Nephron progenitor cell (in vitro differentiated cells): Measurements from ENCODE around the gene SPAG9.

Experiments used
- DNase-seq: peaks from one replicate; pipeline ENCODE4 v3.0.0; 2021
- H3K27ac Mint-ChIP-seq: 2 replicates; pipeline ENCODE4 v1.8.0; 2021; ENCODE audit warnings: mild to moderate bottlenecking, moderate library complexity, mixed read lengths
- H3K27me3 Mint-ChIP-seq: 2 replicates; pipeline ENCODE4 v1.8.0; 2021; ENCODE audit warnings: mild to moderate bottlenecking, low read depth, mixed read lengths; ENCODE audit not compliant: poor library complexity
- H3K36me3 Mint-ChIP-seq: 2 replicates; pipeline ENCODE4 v1.8.0; 2021; ENCODE audit warnings: low read depth, mixed read lengths
- H3K4me1 Mint-ChIP-seq: 2 replicates; pipeline ENCODE4 v1.8.0; 2021; ENCODE audit warnings: mixed read lengths
- H3K4me3 Mint-ChIP-seq: 2 replicates; pipeline ENCODE4 v1.8.0; 2021; ENCODE audit warnings: mild to moderate bottlenecking, moderate library complexity, mixed read lengths
- H3K9me3 Mint-ChIP-seq: 2 replicates; pipeline ENCODE4 v1.8.0; 2021; ENCODE audit warnings: mild to moderate bottlenecking, moderate library complexity, mixed read lengths
- TF ChIP-seq, protein P1 (sequence below): fragments of 200-600 bp; sonication (generic); IDR thresholded peaks from 2 replicates; pipeline ENCODE4 v1.5.0; 2021; ENCODE audit warnings: antibody characterized with exemption

Gene SPAG9

DNA sequence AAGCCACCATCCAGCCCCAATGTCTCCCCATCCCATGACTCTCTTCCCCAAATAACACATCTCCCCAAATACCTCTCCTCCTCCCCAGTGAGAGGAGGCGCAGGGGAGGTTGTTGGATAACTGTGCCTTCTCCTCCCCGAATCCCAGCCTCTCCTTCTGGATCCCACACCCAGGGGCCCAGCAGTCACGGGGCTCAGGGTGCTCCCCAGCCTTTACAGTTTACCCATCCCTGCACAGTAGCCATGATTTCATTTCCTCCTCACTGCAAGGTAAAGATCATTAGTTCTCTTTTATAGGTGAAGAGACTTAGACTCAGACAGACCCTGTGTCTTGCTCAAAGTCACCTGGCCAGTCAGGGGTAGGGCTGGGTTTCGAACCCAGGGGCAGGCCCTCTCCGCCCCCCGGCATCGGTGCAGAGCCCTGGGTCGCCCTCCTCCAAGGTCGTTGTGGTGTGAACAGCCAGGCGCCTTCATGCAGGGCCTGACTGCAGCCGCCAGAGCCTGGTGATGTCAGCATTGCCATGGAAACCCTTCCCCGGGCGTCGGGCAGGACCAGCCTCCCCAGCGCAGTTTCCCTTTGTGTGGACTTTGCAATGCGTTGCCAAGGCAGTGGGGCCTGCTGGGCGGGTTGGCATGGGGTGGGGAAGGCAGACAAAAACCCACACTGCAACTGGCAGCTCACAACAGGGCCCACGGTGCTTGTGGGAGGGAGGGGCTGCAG, 201.2 kb downstream of the SPAG9 start:
- Mint-ChIP-seq H3K27me3 (peaks cover 16% of the 10 kb centered on the region), H3K36me3 (no peaks in the 10 kb centered on the region), H3K4me3 (peak overlapping the region; percentile 52), H3K4me1 (peaks cover 80% of the 10 kb centered on the region), H3K27ac (no peak overlapping the region), H3K9me3 (no peaks in the 10 kb centered on the region)
- peak; percentile 74 for DNase-seq
- TF ChIP-seq, protein P1, sequence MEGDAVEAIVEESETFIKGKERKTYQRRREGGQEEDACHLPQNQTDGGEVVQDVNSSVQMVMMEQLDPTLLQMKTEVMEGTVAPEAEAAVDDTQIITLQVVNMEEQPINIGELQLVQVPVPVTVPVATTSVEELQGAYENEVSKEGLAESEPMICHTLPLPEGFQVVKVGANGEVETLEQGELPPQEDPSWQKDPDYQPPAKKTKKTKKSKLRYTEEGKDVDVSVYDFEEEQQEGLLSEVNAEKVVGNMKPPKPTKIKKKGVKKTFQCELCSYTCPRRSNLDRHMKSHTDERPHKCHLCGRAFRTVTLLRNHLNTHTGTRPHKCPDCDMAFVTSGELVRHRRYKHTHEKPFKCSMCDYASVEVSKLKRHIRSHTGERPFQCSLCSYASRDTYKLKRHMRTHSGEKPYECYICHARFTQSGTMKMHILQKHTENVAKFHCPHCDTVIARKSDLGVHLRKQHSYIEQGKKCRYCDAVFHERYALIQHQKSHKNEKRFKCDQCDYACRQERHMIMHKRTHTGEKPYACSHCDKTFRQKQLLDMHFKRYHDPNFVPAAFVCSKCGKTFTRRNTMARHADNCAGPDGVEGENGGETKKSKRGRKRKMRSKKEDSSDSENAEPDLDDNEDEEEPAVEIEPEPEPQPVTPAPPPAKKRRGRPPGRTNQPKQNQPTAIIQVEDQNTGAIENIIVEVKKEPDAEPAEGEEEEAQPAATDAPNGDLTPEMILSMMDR = no peak

- Mint-ChIP-seq H3K9me3 (no peaks in the 10 kb centered on the region), H3K27ac (no peak overlapping the region), H3K4me1 (peaks cover 86% of the 10 kb centered on the region), H3K27me3 (peaks cover 16% of the 10 kb centered on the region), H3K36me3 (no peaks in the 10 kb centered on the region), H3K4me3 (no peak overlapping the region)
- TF ChIP-seq, protein P1 = no peak
- DNase-seq = no peak
Measured at GRCh38 chr17:50918933-50919296, 201.8 kb downstream of the SPAG9 start.

- Mint-ChIP-seq H3K9me3 (no peaks in the 10 kb centered on the region), H3K4me3 (peak overlapping the region; percentile 23), H3K27ac (peak overlapping the region; percentile 80), H3K27me3 (peaks cover 18% of the 10 kb centered on the region), H3K36me3 (no peaks in the 10 kb centered on the region), H3K4me1 (peaks cover 86% of the 10 kb centered on the region)
- no peak for DNase-seq
- TF ChIP-seq, protein P1 = no peak
Measured at GRCh38 chr17:50918071-50918932, 202.4 kb downstream of the SPAG9 start.

DNA sequence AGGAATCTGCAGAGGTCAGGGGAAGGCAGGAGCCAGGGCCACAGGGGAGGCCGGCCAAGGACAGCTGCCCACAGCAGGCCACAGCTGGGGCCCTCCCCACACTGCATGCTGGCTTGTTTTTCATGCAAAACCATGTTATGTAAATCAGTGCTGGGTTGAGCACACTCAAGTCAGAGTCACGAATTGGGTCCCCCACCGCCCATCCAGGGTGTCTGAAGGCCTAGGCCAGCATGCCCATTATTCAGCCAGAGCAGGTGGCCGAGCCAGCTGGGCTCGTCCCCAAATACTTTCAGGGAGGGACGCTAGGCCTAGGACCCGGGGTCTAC, 203.3 kb downstream of the SPAG9 start:
- TF ChIP-seq, protein P1 = no peak
- no peaks in the 10 kb centered on the region for H3K36me3 Mint-ChIP-seq
- no peaks in the 10 kb centered on the region for H3K9me3 Mint-ChIP-seq
- peaks cover 79% of the 10 kb centered on the region for H3K4me1 Mint-ChIP-seq
- no peak overlapping the region for H3K4me3 Mint-ChIP-seq
- peaks cover 18% of the 10 kb centered on the region for H3K27me3 Mint-ChIP-seq
- H3K27ac Mint-ChIP-seq = no peak overlapping the region
- no peak for DNase-seq

DNA sequence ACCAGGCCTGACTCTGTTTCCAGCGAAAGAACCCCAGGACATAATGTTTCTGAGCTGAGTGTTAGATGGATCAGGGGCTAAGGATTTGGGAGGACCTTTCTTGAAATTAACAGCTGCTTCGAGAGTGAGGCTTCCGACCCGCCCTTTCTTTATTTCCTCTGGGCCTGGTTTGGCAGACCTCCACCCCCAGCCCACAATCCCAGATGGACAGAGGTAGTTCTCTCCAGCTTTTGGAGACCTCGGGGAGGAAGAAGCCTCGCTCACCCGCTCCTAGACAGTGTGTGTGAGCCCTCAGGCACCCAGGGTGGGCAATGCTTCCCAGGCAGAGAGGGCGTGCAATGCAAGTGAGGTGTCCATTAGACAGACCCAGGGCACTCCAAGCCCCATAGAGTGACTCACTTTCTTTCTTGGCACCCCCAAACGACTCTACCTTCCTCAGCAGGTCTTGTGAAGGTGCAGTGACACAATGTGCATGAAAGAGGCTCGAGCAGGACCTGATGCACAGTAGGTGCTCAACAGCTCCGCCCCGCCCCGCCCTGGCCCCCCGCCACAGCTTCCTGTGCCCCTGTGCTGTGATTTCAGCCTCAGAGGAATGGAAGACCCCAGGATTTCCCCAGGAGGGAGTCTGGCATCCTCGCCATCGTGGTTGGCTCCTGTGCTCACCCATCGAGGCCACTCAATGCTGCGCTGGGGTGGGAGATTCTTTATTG, 203.8 kb downstream of the SPAG9 start:
- H3K27ac Mint-ChIP-seq = no peak overlapping the region
- peaks cover 16% of the 10 kb centered on the region for H3K27me3 Mint-ChIP-seq
- H3K4me3 Mint-ChIP-seq = no peak overlapping the region
- TF ChIP-seq, protein P1 = no peak
- no peak for DNase-seq
- H3K4me1 Mint-ChIP-seq = peaks cover 74% of the 10 kb centered on the region
- H3K9me3 Mint-ChIP-seq = no peaks in the 10 kb centered on the region
- no peaks in the 10 kb centered on the region for H3K36me3 Mint-ChIP-seq
